HepG2 (cell line): ENCODE data around the gene RAB3A. TPM values are rescaled to one million over a fixed set of nuclear protein-coding genes. Genes with fewer than 3 reads are reported as not detected.
A peak's percentile ranks its signal among the peaks of the same experiment; 100 is the strongest.

Source experiments
- ATAC-seq: fragments of 200-7000 bp; cut with Tn5 transposase; 3 replicates; pipeline ENCODE4 v1.9.1; 2020; ENCODE audit warnings: mild to moderate bottlenecking, moderate library complexity
- BruUV-seq: library from RNA; stranded (reverse); fragments of 400-500 nt; replicated peaks from 2 replicates; lab custom pipeline; 2021; lab: Mats Ljungman, UMichigan
- CTCF ChIA-PET: fragments of 300-600 bp; formaldehyde crosslinking; extraction: SDS; loops from one replicate; lab custom pipeline; 2021; ENCODE audit warnings: low total read pairs, inconsistent platforms, low intra/inter-chr PET ratio; lab: Yijun Ruan, JAX
- POLR2A ChIA-PET: fragments of 350-600 bp; sonication (Branson Sonifier 250); formaldehyde crosslinking; loops from one replicate; lab custom pipeline; 2020; ENCODE audit warnings: antibody characterized with exemption, inconsistent platforms; lab: Yijun Ruan, JAX
- DNase-seq: peaks from one replicate; pipeline ENCODE4 v3.0.0-alpha.2; 2015; ENCODE audit warnings: low spot score
- FAIRE-seq: peaks from 3 replicates; lab custom pipeline; 2011; peaks lifted over from hg19 to GRCh38; lab: Jason Lieb, UNC
- H2AFZ ChIP-seq: one replicate; pipeline ENCODE4 v1.6.1; 2011; ENCODE audit warnings: low read length, inconsistent platforms
- H3K27ac ChIP-seq: fragments of 300-600 bp; 3 replicates; pipeline ENCODE4 v1.8.0; 2011; ENCODE audit warnings: mixed run types, mild to moderate bottlenecking, mixed read lengths, low read length, inconsistent platforms; ENCODE audit not compliant: insufficient read depth; ENCODE audit errors: extremely low read length
- H3K27me3 ChIP-seq, 2 experiments: fragments of 200-600 bp in 1 of 2; 2 replicates in 1 of 2; 3 replicates in 1 of 2; pipeline versions ENCODE4 v1.6.0 to v1.8.0; 2011; ENCODE audit warnings: low read length in 2 of 2, mild to moderate bottlenecking in 2 of 2, moderate library complexity in 2 of 2, inconsistent platforms in 1 of 2; ENCODE audit not compliant: insufficient read depth in 2 of 2, control insufficient read depth in 1 of 2
- H3K36me3 ChIP-seq, 2 experiments: fragments of 200-600 bp in 1 of 2; replicated peaks in 1 of 2; 2 replicates in 1 of 2; 3 replicates in 1 of 2; pipeline versions ENCODE4 v1.5.1 to v1.8.0; 2011; ENCODE audit warnings: low read length in 2 of 2, inconsistent platforms in 1 of 2; ENCODE audit not compliant: insufficient read depth in 2 of 2, control insufficient read depth in 1 of 2
- H3K4me1 ChIP-seq: 2 replicates; pipeline ENCODE4 v1.5.1; 2012; ENCODE audit warnings: low read length, inconsistent platforms; ENCODE audit not compliant: insufficient read depth
- H3K4me2 ChIP-seq: 2 replicates; pipeline ENCODE4 v1.6.0; 2011; ENCODE audit warnings: low read depth, low read length, inconsistent platforms
- H3K4me3 ChIP-seq, 3 experiments: fragments of 200-600 bp in 1 of 3; sonication (generic), shearing (Covaris generic) in 1 of 3; replicated peaks in 1 of 3; 2 replicates each; pipeline ENCODE4 v1.5.1; 2011 to 2016; ENCODE audit warnings: low read length in 3 of 3, inconsistent platforms in 2 of 3, low read depth in 2 of 3, mild to moderate bottlenecking in 2 of 3, control low read depth in 1 of 3, mixed read lengths in 1 of 3; ENCODE audit not compliant: insufficient read depth in 1 of 3
- H3K79me2 ChIP-seq: one replicate; pipeline ENCODE4 v1.6.1; 2011; ENCODE audit warnings: low read length, inconsistent platforms; ENCODE audit not compliant: insufficient read depth
- H3K9ac ChIP-seq: 2 replicates; pipeline ENCODE4 v1.6.0; 2011; ENCODE audit warnings: mild to moderate bottlenecking, low read depth, low read length, inconsistent platforms; ENCODE audit not compliant: insufficient read depth
- H3K9me3 ChIP-seq: 2 replicates; pipeline ENCODE4 v1.5.1; 2012; ENCODE audit warnings: mild to moderate bottlenecking, low read length
- H4K20me1 ChIP-seq: 2 replicates; pipeline ENCODE4 v1.6.0; 2011; ENCODE audit warnings: inconsistent platforms, mild to moderate bottlenecking, low read length, moderate library complexity; ENCODE audit not compliant: insufficient read depth
- CHCHD3 ChIP-seq: sonication (generic); formaldehyde crosslinking; IDR thresholded peaks from 2 replicates; pipeline ENCODE4 v1.8.0; 2022; ENCODE audit warnings: mild to moderate bottlenecking, missing genetic modification reagents, moderate library complexity
- MIER3 ChIP-seq: IDR thresholded peaks from 2 replicates; pipeline ENCODE4 v1.6.1; 2016; ENCODE audit warnings: missing compliant biosample characterization, borderline replicate concordance
- NFKB2 ChIP-seq: sonication (generic); formaldehyde crosslinking; IDR thresholded peaks from 2 replicates; pipeline ENCODE4 v1.4.0; 2020; ENCODE audit warnings: missing genetic modification reagents, borderline replicate concordance
- SSRP1 ChIP-seq: IDR thresholded peaks from 2 replicates; pipeline ENCODE4 v1.6.1; 2016; ENCODE audit warnings: control low read depth
- ZC3H4 ChIP-seq: sonication (generic); formaldehyde crosslinking; IDR thresholded peaks from 2 replicates; pipeline ENCODE4 v1.4.0; 2020; ENCODE audit warnings: missing genetic modification reagents, borderline replicate concordance
- ZNF350 ChIP-seq: sonication (generic); formaldehyde crosslinking; IDR thresholded peaks from 2 replicates; pipeline ENCODE4 v1.4.0; 2020; ENCODE audit warnings: mild to moderate bottlenecking, low read depth, missing genetic modification reagents, borderline replicate concordance
- ZNF598 ChIP-seq: sonication (generic); formaldehyde crosslinking; IDR thresholded peaks from 2 replicates; pipeline ENCODE4 v1.5.1; 2020; ENCODE audit warnings: mild to moderate bottlenecking, missing genetic modification reagents, borderline replicate concordance
- WGBS: methylation state at CpG from one replicate; pipeline ENCODE4 v1.1.6; 2017; ENCODE audit warnings: low lambda C conversion rate; 5-methylcytosine and 5-hydroxymethylcytosine counted together
- in situ Hi-C: cut with HindIII; loops from 2 replicates; pipeline ENCODE4 v1.10.0; 2017; ENCODE audit warnings: low pct_unique_long_range_greater_than_20kb; ENCODE audit not compliant: extremely low pct_ligation_motif_present
- intact Hi-C: fragments of 100-400 bp; cut with micrococcal nuclease; formaldehyde crosslinking; loops from one replicate; pipeline ENCODE4 v1.10.0; 2022; ENCODE audit not compliant: unreplicated experiment
- polyA plus RNA-seq, 8 experiments: library from polyadenylated mRNA; depleted of rRNA in 3 of 8; stranded (reverse) in 7 of 8; unstranded in 1 of 8; fragments of >200 nt; fragmentation: Illumina TruSeq in 4 of 8; extraction: Trizol in 4 of 8; gene quantifications; 2 replicates each; pipeline versions ENCODE4 v1.2.1 to v1.2.3, GENCODE V29; 2011 to 2016; ENCODE audit warnings: low read depth in 4 of 8, missing spikeins in 1 of 8, mixed read lengths in 1 of 8; ENCODE audit not compliant: insufficient read depth in 1 of 8
- total RNA-seq, 5 experiments: library from RNA; depleted of rRNA; stranded (reverse); fragments of >200 nt; fragmentation: Illumina TruSeq; extraction: Trizol; gene quantifications; 2 replicates each; pipeline ENCODE4 v1.2.3, GENCODE V29; 2016; ENCODE audit warnings: low read depth in 1 of 5

The RAB3A gene
- total and polyA plus RNA-seq, 2 of the 13 experiments (the other 11 are each of a cell fraction or from before 2014, with no cell fraction given) = 0.58 to 0.98 TPM

- TF ChIP-seq ZNF598 (CRISPR knock-in tag) (no peak), CHCHD3 (CRISPR knock-in tag) (no peak)
- TF ChIP-seq, all 625 proteins: peak for 0
Observed at GRCh38 chr19:18220632-18221275, 16.9 kb upstream of the RAB3A start (continued).

GRCh38 chr19:18219911-18220631, 16.2 kb upstream of the RAB3A start:
- ATAC-seq (no peak), FAIRE-seq (no peak), DNase-seq (no peak)
- 56% methylated on average over 22 of the region's 28 CpGs for WGBS
- no peaks in the 10 kb centered on the region for H4K20me1 ChIP-seq
- H3K9me3 ChIP-seq = no peaks in the 10 kb centered on the region
- H3K4me1 ChIP-seq = peaks cover 33% of the 10 kb centered on the region
- no peak overlapping the region for H3K4me2 ChIP-seq
- no peak overlapping the region for H2AFZ ChIP-seq
- no peaks in the 10 kb centered on the region for H3K79me2 ChIP-seq
- H3K27me3 ChIP-seq = peaks cover 4 to 15% of the 10 kb centered on the region in 2 experiments; a peak in 3 of 5 replicates
- no peaks in the 10 kb centered on the region for H3K36me3 ChIP-seq
- CTCF ChIA-PET = no interaction called here
- H3K4me3 ChIP-seq = no peak overlapping the region
- no TSS peak for BruUV-seq
- no peak overlapping the region for H3K9ac ChIP-seq
- H3K27ac ChIP-seq = no peak overlapping the region
- in situ Hi-C loops (no loop called here), intact Hi-C loops (no loop called here)
- POLR2A ChIA-PET = no interaction called here
- TF ChIP-seq ZNF350 (CRISPR knock-in tag) (no peak), NFKB2 (CRISPR knock-in tag) (0 out of 2 replicates have a peak, but pooled peaks have one; percentile 24), ZC3H4 (CRISPR knock-in tag) (no peak), SSRP1 (CRISPR knock-in tag) (no peak), MIER3 (CRISPR knock-in tag) (no peak)
